CD14-positive monocyte (primary cell): ENCODE results near the gene C22orf23. TPM values are rescaled to one million over a fixed set of nuclear protein-coding genes. Genes with fewer than 3 reads are reported as not detected.
A peak's percentile ranks its signal among the peaks of the same experiment; 100 is the strongest.

ENCODE experiments used
- DNase-seq, 3 donors: peaks; one replicate each; pipeline ENCODE4 v3.0.0-alpha.2; 2011 to 2022
- H2AFZ ChIP-seq: 2 replicates; pipeline ENCODE4 v1.6.0; 2012; ENCODE audit warnings: mild to moderate bottlenecking, low read depth, low read length, inconsistent platforms; ENCODE audit not compliant: insufficient read depth, poor library complexity, severe bottlenecking
- H3K27ac ChIP-seq, 2 donors: 1 replicate in 1 of 2; 2 replicates in 1 of 2; pipeline ENCODE4 v1.5.1; 2012 to 2013; ENCODE audit warnings: low read length in 2 of 2, control low read depth in 1 of 2, inconsistent platforms in 1 of 2, low read depth in 1 of 2, mild to moderate bottlenecking in 1 of 2
- H3K27me3 ChIP-seq, 2 donors: one replicate each; pipeline versions ENCODE4 v1.6.0 to v1.6.1; 2011 to 2013; ENCODE audit warnings: low read length in 2 of 2; ENCODE audit not compliant: control insufficient read depth in 2 of 2, insufficient read depth in 2 of 2
- H3K36me3 ChIP-seq, 2 donors: replicated peaks in 1 of 2; 1 replicate in 1 of 2; 2 replicates in 1 of 2; pipeline versions ENCODE4 v1.5.1 to v1.6.1; 2012 to 2013; ENCODE audit warnings: low read length in 2 of 2, control low read depth in 1 of 2, inconsistent platforms in 1 of 2, mild to moderate bottlenecking in 1 of 2; ENCODE audit not compliant: insufficient read depth in 2 of 2, control insufficient read depth in 1 of 2
- H3K4me1 ChIP-seq, 2 donors: 1 replicate in 1 of 2; 2 replicates in 1 of 2; pipeline versions ENCODE4 v1.5.1 to v1.6.1; 2012 to 2013; ENCODE audit warnings: low read length in 2 of 2, control low read depth in 1 of 2, inconsistent platforms in 1 of 2, mild to moderate bottlenecking in 1 of 2, moderate library complexity in 1 of 2; ENCODE audit not compliant: insufficient read depth in 2 of 2, control insufficient read depth in 1 of 2
- H3K4me2 ChIP-seq: replicated peaks from 2 replicates; pipeline ENCODE3; 2012; ENCODE audit warnings: low read length, moderate library complexity, mild to moderate bottlenecking; ENCODE audit not compliant: poor library complexity, severe bottlenecking; ENCODE audit errors: extremely low read depth
- H3K4me3 ChIP-seq, 3 experiments: fragments of 200-600 bp in 1 of 3; sonication (generic) in 1 of 3; replicated peaks in 1 of 3; 1 replicate in 2 of 3; 2 replicates in 1 of 3; pipeline ENCODE4 v1.5.1; 2011 to 2013; ENCODE audit warnings: low read length in 3 of 3, mild to moderate bottlenecking in 3 of 3, control low read depth in 2 of 3, low read depth in 2 of 3, inconsistent platforms in 1 of 3, moderate library complexity in 1 of 3
- H3K79me2 ChIP-seq: 2 replicates; pipeline ENCODE4 v1.6.0; 2012; ENCODE audit warnings: mild to moderate bottlenecking, control low read depth, inconsistent platforms, low read length, moderate library complexity; ENCODE audit not compliant: insufficient read depth
- H3K9ac ChIP-seq: 2 replicates; pipeline ENCODE4 v1.6.0; 2017; ENCODE audit warnings: low read length, mild to moderate bottlenecking; ENCODE audit not compliant: insufficient read depth, poor library complexity, severe bottlenecking
- H3K9me3 ChIP-seq, 2 donors: replicated peaks in 1 of 2; 1 replicate in 1 of 2; 2 replicates in 1 of 2; pipeline versions ENCODE4 v1.5.1 to v1.6.1; 2012 to 2013; ENCODE audit warnings: low read length in 2 of 2, control low read depth in 1 of 2; ENCODE audit not compliant: control insufficient read depth in 1 of 2, insufficient read depth in 1 of 2
- H4K20me1 ChIP-seq: 2 replicates; pipeline ENCODE4 v1.6.0; 2012; ENCODE audit warnings: mild to moderate bottlenecking, low read length, control low read depth, moderate library complexity; ENCODE audit not compliant: insufficient read depth
- H3K27ac Mint-ChIP-seq, 7 donors: one replicate each; pipeline ENCODE4 v1.8.0; 2020; ENCODE audit warnings: mild to moderate bottlenecking in 7 of 7, mixed read lengths in 7 of 7, moderate library complexity in 6 of 7, inconsistent platforms in 2 of 7
- H3K27me3 Mint-ChIP-seq, 3 donors: one replicate each; pipeline ENCODE4 v1.8.0; 2021 to 2022; ENCODE audit warnings: low read depth in 3 of 3, mild to moderate bottlenecking in 3 of 3, mixed read lengths in 3 of 3, moderate library complexity in 3 of 3, inconsistent platforms in 1 of 3
- H3K36me3 Mint-ChIP-seq, 2 donors: one replicate each; pipeline ENCODE4 v1.8.0; 2020; ENCODE audit warnings: mixed read lengths in 2 of 2, inconsistent platforms in 1 of 2, mild to moderate bottlenecking in 1 of 2
- H3K4me1 Mint-ChIP-seq: one replicate; pipeline ENCODE4 v1.8.0; 2020; ENCODE audit warnings: mild to moderate bottlenecking, mixed read lengths
- H3K4me3 Mint-ChIP-seq, 2 donors: one replicate each; pipeline ENCODE4 v1.8.0; 2020; ENCODE audit warnings: mild to moderate bottlenecking in 2 of 2, mixed read lengths in 2 of 2, moderate library complexity in 1 of 2
- H3K9me3 Mint-ChIP-seq, 7 donors: one replicate each; pipeline ENCODE4 v1.8.0; 2020 to 2022; ENCODE audit warnings: mixed read lengths in 7 of 7, mild to moderate bottlenecking in 6 of 7, moderate library complexity in 6 of 7, inconsistent platforms in 2 of 7
- CTCF ChIP-seq: fragments of 200-600 bp; IDR thresholded peaks from one replicate; pipeline ENCODE4 v1.8.0; 2022; ENCODE audit warnings: antibody characterized with exemption, mild to moderate bottlenecking
- WGBS: methylation state at CpG from one replicate; pipeline ENCODE4 v1.1.5; 2013; ENCODE audit warnings: missing lambda C conversion rate; ENCODE audit not compliant: insufficient coverage; 5-methylcytosine and 5-hydroxymethylcytosine counted together
- intact Hi-C, 2 donors: fragments of 100-400 bp; cut with micrococcal nuclease; formaldehyde crosslinking; loops; one replicate each; pipeline versions ENCODE4 v1.15.0 to v1.15.1; 2023
- polyA plus RNA-seq, 3 donors: library from polyadenylated mRNA; depleted of rRNA in 1 of 3; unstranded in 2 of 3; stranded (reverse) in 1 of 3; fragments of 300-500 nt in 2 of 3; fragments of >200 nt in 1 of 3; fragmentation: Illumina TruSeq in 2 of 3; gene quantifications; 1 replicate in 2 of 3; 2 replicates in 1 of 3; pipeline ENCODE4 v1.2.3, GENCODE V29; 2012 to 2021

Gene C22orf23
- polyA plus RNA-seq, 3 donors, result not detected

- no peaks in the 10 kb centered on the region for H4K20me1 ChIP-seq
- H3K79me2 ChIP-seq, result no peaks in the 10 kb centered on the region
- no CpG with 5 or more reads among the region's 8 CpGs for WGBS
- no peak overlapping the region for H3K4me3 ChIP-seq
- H3K4me1 ChIP-seq, result no peaks in the 10 kb centered on the region
- peaks cover 0 to 5% (median 4%) of the 10 kb centered on the region in 3 donors for H3K27me3 Mint-ChIP-seq
- H3K9me3 ChIP-seq, result no peaks in the 10 kb centered on the region
- TF ChIP-seq CTCF, result no peak
- no peaks in the 10 kb centered on the region for H3K9me3 Mint-ChIP-seq
- H3K27me3 ChIP-seq, result no peaks in the 10 kb centered on the region
- H3K4me1 Mint-ChIP-seq, result peaks cover 13% of the 10 kb centered on the region
- H3K27ac Mint-ChIP-seq, result peak overlapping the region in 1 of 7 donors; percentile 50
- no peak overlapping the region for H3K9ac ChIP-seq
- H3K4me2 ChIP-seq, result no peak overlapping the region
- no peak overlapping the region for H3K4me3 Mint-ChIP-seq
- no peak for DNase-seq
- H3K36me3 Mint-ChIP-seq, result no peaks in the 10 kb centered on the region
- intact Hi-C loops, result no loop called here
- no peak overlapping the region for H2AFZ ChIP-seq
- H3K27ac ChIP-seq, result no peak overlapping the region
- no peaks in the 10 kb centered on the region for H3K36me3 ChIP-seq
These were observed 43.3 kb upstream of the C22orf23 start for GRCh38 chr22:37996515-37997246.

GRCh38 chr22:37996079-37996478, 42.7 kb upstream of the C22orf23 start:
- TF ChIP-seq CTCF, result no peak
- Histone ChIP-seq H4K20me1 (no peaks in the 10 kb centered on the region), H3K4me3 (no peak overlapping the region), H3K4me1 (no peaks in the 10 kb centered on the region), H3K27ac (no peak overlapping the region), H3K9ac (no peak overlapping the region), H3K9me3 (no peaks in the 10 kb centered on the region), H2AFZ (no peak overlapping the region), H3K79me2 (no peaks in the 10 kb centered on the region), H3K27me3 (no peaks in the 10 kb centered on the region), H3K4me2 (no peak overlapping the region), H3K36me3 (no peaks in the 10 kb centered on the region)
- DNase-seq, result no peak
- peaks cover 0 to 5% (median 4%) of the 10 kb centered on the region in 3 donors for H3K27me3 Mint-ChIP-seq
- H3K4me1 Mint-ChIP-seq, result peaks cover 13% of the 10 kb centered on the region
- no peaks in the 10 kb centered on the region for H3K36me3 Mint-ChIP-seq
- no peak overlapping the region for H3K4me3 Mint-ChIP-seq
- no peak overlapping the region for H3K27ac Mint-ChIP-seq
- H3K9me3 Mint-ChIP-seq, result no peaks in the 10 kb centered on the region
- WGBS, result no CpG with 5 or more reads among the region's 4 CpGs
- intact Hi-C loops, result no loop called here
